ENCODE measurements around the gene FANCC.

DNA sequence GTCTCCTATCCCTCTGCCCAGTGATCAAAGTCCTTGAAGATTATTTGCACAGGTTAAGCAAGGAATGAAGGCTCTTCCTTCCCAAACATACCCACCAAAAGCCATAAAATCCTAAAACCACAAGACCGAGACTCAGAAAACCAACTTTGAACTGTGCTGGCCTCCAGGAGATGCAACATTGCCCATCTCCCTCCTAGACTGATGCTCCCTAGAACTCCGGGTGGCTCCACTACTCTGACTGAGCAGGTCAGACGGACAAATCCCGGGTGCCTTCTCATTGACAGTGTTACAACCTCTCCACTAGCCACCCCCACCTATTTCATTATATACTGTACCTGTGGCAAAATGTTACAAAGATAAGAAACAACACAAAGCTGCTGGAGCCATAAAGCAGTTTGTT, 110.1 kb downstream of the FANCC start:
- TF ChIP-seq POLR2A (IDR thresholded peaks at IDR 0.05) = no peak
- no peak for TF ChIP-seq POLR2AphosphoS5 (IDR thresholded peaks at IDR 0.05)

All from spleen (tissue), 3 donors.